Thoracic aorta (tissue), 2 donors: ENCODE results near the gene FBXO38. TPM values are rescaled to one million over a fixed set of nuclear protein-coding genes. Genes with fewer than 3 reads are reported as not detected.

Source experiments
- ATAC-seq: fragments of 150-250 bp; one replicate; pipeline ENCODE4 v1.8.0; 2017; ENCODE audit warnings: low read depth; ENCODE audit not compliant: insufficient number of reproducible peaks, low FRiP score
- DNase-seq: peaks from one replicate; pipeline ENCODE4 v3.0.0-alpha.2; 2020; ENCODE audit warnings: low spot score
- H3K27ac ChIP-seq, 2 donors: fragments of 200-600 bp; sonication (generic); 1 replicate in 1 of 2; 2 replicates in 1 of 2; pipeline ENCODE4 v1.5.1; 2016; ENCODE audit warnings: mild to moderate bottlenecking in 2 of 2, moderate library complexity in 2 of 2
- H3K27me3 ChIP-seq: fragments of 200-600 bp; sonication (generic); replicated peaks from 2 replicates; pipeline ENCODE4 v1.6.0; 2016; ENCODE audit warnings: mild to moderate bottlenecking; ENCODE audit not compliant: insufficient read depth
- H3K36me3 ChIP-seq: fragments of 200-600 bp; sonication (generic); one replicate; pipeline ENCODE4 v1.5.1; 2016
- H3K4me1 ChIP-seq, 2 donors: fragments of 200-600 bp; sonication (generic); 1 replicate in 1 of 2; 2 replicates in 1 of 2; pipeline versions ENCODE4 v1.5.1 to v1.6.0; 2016; ENCODE audit warnings: low read depth in 2 of 2, mild to moderate bottlenecking in 1 of 2; ENCODE audit not compliant: control insufficient read depth in 1 of 2
- H3K4me3 ChIP-seq: fragments of 200-600 bp; sonication (generic); 2 replicates; pipeline ENCODE4 v1.5.1; 2016; ENCODE audit warnings: mild to moderate bottlenecking
- H3K9me3 ChIP-seq: fragments of 200-600 bp; sonication (generic); 2 replicates; pipeline ENCODE4 v1.5.1; 2016
- total RNA-seq, 2 donors: library from RNA; depleted of rRNA; stranded (reverse); fragments of >200 nt; gene quantifications; one replicate each; pipeline versions ENCODE4 v1.1.0 to v1.2.3, GENCODE V29; 2016
- TF ChIP-seq, protein P1 (sequence below): fragments of 200-600 bp; sonication (generic); IDR thresholded peaks from one replicate; pipeline ENCODE4 v1.5.1; 2019; ENCODE audit warnings: antibody characterized with exemption

The FBXO38 gene
- total RNA-seq, 2 donors from 2014 or later, result 33.7 to 121 TPM

DNA sequence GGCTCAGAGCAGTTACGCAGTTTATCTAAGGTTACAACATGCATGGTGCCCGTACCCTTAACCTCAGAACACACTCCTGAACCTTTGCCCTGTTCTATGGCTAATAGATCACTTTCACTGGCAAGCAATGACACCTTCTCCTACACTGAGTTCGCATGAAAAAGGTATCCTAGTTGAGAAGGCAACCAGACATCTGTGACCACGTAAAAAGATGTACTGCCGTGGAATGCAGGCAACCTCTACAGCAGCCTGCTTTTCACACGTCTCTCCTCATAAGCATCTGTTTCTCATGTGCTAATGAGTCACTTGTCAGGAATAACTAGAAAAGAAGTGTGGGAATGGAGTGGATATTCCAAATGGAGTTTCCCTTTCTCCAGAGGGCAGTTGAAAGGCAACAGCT is 71.4 kb downstream of the FBXO38 start:
- TF ChIP-seq, protein P1, sequence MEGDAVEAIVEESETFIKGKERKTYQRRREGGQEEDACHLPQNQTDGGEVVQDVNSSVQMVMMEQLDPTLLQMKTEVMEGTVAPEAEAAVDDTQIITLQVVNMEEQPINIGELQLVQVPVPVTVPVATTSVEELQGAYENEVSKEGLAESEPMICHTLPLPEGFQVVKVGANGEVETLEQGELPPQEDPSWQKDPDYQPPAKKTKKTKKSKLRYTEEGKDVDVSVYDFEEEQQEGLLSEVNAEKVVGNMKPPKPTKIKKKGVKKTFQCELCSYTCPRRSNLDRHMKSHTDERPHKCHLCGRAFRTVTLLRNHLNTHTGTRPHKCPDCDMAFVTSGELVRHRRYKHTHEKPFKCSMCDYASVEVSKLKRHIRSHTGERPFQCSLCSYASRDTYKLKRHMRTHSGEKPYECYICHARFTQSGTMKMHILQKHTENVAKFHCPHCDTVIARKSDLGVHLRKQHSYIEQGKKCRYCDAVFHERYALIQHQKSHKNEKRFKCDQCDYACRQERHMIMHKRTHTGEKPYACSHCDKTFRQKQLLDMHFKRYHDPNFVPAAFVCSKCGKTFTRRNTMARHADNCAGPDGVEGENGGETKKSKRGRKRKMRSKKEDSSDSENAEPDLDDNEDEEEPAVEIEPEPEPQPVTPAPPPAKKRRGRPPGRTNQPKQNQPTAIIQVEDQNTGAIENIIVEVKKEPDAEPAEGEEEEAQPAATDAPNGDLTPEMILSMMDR, result no peak
- Histone ChIP-seq H3K27ac (no peak overlapping the region), H3K9me3 (no peaks in the 10 kb centered on the region), H3K36me3 (no peaks in the 10 kb centered on the region), H3K27me3 (no peaks in the 10 kb centered on the region), H3K4me1 (no peaks in the 10 kb centered on the region), H3K4me3 (no peak overlapping the region)
- no peak for ATAC-seq
- no peak for DNase-seq

DNA sequence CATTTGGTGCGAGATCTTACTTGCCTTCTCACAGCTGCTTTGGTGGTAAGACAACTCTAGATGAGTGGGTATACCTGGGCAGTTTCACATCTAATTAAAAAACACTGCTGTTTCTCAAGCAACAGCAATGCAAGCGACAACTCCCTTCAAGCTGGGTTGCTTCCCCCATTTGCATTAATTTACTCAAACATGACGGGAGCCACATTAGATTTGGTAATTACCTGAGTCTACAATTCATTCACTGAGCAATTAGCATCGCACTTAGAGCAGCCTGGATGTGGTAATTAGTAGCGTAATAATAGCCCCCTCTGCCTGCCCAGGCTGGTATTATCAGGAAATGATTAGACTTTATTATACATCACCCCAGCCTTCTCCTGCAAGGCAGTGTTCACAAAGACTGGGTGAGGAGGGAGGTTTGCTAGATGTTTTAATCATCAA is 73.4 kb downstream of the FBXO38 start:
- Histone ChIP-seq H3K36me3 (no peaks in the 10 kb centered on the region), H3K27me3 (no peaks in the 10 kb centered on the region), H3K9me3 (no peaks in the 10 kb centered on the region), H3K4me1 (no peaks in the 10 kb centered on the region), H3K4me3 (no peak overlapping the region), H3K27ac (no peak overlapping the region)
- TF ChIP-seq, protein P1, result no peak
- DNase-seq (no peak), ATAC-seq (no peak)

- no peak overlapping the region for H3K4me3 ChIP-seq
- DNase-seq, result no peak
- no peak for ATAC-seq
- H3K27ac ChIP-seq, result no peak overlapping the region
- no peaks in the 10 kb centered on the region for H3K36me3 ChIP-seq
- H3K4me1 ChIP-seq, result no peaks in the 10 kb centered on the region
- H3K27me3 ChIP-seq, result no peaks in the 10 kb centered on the region
- no peaks in the 10 kb centered on the region for H3K9me3 ChIP-seq
- TF ChIP-seq, protein P1, result no peak
Observed at GRCh38 chr5:148458036-148458888, 74.5 kb downstream of the FBXO38 start.

DNA sequence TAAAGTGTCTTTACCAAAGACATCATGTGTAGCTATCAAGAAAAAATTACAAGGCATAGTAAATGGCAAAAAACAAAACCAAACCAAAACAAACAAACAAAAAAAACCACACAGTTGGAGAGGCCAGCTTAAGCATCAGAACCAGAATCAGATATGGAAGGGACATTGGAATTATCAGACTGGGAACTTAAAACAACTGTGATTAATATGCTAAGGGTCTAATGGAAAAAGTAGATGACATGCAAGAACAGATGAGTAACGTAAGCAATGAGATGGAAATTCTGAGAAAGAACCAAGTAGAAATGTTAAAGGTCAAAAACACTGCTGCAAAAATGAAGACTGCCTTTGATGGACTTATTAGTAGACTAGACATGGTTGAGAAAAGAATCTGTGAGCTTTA is 75.9 kb downstream of the FBXO38 start:
- no peaks in the 10 kb centered on the region for H3K9me3 ChIP-seq
- TF ChIP-seq, protein P1, result no peak
- ATAC-seq (no peak), DNase-seq (no peak)
- no peak overlapping the region for H3K4me3 ChIP-seq
- no peaks in the 10 kb centered on the region for H3K36me3 ChIP-seq
- no peak overlapping the region for H3K27ac ChIP-seq
- H3K4me1 ChIP-seq, result no peaks in the 10 kb centered on the region
- no peaks in the 10 kb centered on the region for H3K27me3 ChIP-seq

DNA sequence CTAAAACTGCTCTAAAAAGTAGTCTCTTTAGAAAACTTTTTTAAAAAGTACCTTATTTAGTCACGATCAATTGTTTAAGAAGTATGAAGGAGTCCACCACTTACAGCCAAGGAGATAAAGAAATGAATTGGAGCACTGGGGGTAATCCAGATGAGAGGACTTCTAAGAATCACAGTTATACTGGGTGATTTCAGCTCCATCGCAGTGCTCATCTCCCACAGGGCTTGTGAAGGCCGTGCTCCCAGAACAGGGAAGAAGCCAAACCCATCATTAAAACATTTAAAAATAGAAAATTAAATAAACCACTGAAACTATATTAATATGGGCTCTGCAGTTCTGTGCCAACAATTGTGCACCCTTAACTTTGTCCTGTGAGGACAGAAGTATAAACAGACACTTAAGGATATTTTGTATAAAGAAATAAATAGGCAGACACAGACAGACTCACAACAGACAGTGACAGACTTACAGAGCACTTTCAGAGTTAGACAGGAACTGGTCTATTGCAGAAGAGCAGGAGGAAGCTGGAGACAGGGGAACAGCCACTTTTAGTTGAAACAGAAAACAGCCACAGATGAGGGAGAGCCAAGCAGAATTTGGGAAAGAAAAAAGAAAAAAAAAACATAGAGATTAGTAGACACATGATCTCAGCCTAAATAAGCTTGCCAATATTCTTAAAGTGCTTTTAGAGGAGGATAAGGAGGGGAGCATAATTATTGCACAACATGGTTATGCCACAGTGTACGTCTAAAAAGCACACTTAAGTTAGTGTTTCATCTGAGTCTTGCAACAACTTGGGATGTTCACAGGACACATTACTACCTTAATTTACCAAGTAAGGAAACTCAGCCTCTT is 81.8 kb downstream of the FBXO38 start:
- Histone ChIP-seq H3K9me3 (no peaks in the 10 kb centered on the region), H3K27me3 (no peaks in the 10 kb centered on the region), H3K36me3 (no peaks in the 10 kb centered on the region), H3K27ac (peak overlapping the region; percentile 39 to 68), H3K4me1 (peaks cover 12 to 32% of the 10 kb centered on the region in 2 donors), H3K4me3 (peak overlapping the region; percentile 34)
- no peak for DNase-seq
- TF ChIP-seq, protein P1, result no peak
- ATAC-seq, result no peak
